Coronary artery (tissue), 2 donors: ENCODE results near the gene MAGI2.

Experiments used
- DNase-seq: peaks from one replicate; pipeline ENCODE4 v3.0.0-alpha.2; 2017; ENCODE audit warnings: low spot score
- H3K27ac ChIP-seq, 2 donors: fragments of 200-600 bp; sonication (generic); one replicate each; pipeline ENCODE4 v1.5.1; 2016 to 2019
- H3K4me3 ChIP-seq: fragments of 200-600 bp; sonication (generic); 2 replicates; pipeline ENCODE4 v1.5.1; 2016; ENCODE audit warnings: mild to moderate bottlenecking, moderate library complexity
- TF ChIP-seq, protein P1 (sequence below): fragments of 200-600 bp; sonication (generic); IDR thresholded peaks from one replicate; pipeline ENCODE4 v1.5.1; 2019; ENCODE audit warnings: antibody characterized with exemption

The MAGI2 gene

DNA sequence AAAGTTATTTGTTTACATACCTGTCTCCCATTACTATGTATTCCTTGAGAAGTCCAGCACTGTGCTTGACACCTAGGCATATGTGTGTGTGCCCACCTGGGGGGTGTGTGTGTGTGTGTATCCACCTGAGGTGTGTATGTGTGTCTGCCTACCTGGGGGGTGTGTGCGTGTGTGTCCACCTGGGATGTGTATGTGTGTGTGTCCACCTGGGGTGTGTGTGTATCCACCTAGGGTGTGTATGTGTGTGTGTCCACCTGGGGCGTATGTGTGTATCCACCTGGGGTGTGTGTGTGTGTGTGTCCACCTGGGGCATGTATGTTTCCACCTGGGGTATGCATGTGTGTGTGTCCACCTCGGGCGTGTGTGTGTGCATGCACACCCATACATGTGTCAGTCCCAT, 1051.4 kb downstream of the MAGI2 start:
- DNase-seq, result no peak
- no peak overlapping the region for H3K27ac ChIP-seq
- TF ChIP-seq, protein P1, sequence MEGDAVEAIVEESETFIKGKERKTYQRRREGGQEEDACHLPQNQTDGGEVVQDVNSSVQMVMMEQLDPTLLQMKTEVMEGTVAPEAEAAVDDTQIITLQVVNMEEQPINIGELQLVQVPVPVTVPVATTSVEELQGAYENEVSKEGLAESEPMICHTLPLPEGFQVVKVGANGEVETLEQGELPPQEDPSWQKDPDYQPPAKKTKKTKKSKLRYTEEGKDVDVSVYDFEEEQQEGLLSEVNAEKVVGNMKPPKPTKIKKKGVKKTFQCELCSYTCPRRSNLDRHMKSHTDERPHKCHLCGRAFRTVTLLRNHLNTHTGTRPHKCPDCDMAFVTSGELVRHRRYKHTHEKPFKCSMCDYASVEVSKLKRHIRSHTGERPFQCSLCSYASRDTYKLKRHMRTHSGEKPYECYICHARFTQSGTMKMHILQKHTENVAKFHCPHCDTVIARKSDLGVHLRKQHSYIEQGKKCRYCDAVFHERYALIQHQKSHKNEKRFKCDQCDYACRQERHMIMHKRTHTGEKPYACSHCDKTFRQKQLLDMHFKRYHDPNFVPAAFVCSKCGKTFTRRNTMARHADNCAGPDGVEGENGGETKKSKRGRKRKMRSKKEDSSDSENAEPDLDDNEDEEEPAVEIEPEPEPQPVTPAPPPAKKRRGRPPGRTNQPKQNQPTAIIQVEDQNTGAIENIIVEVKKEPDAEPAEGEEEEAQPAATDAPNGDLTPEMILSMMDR, result no peak
- H3K4me3 ChIP-seq, result no peak overlapping the region

DNA sequence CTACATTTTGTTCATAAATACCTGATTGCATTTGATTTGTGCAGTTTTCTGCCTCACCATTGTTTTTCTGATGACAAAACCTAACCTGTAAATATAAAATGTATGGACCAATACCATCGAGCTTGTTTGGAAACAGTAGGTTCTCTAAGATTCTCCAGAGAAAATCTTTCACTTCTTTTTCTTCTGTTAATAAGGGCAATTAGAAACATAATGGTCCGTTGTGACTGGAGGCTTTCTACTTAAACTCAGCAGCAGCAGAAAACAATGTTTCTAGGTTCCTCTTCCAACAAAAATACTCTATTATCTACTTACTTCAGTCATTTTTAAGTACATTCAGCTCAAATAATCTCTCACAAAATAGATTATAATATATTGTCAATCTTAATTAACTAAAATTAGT, 1053.4 kb downstream of the MAGI2 start:
- H3K4me3 ChIP-seq, result no peak overlapping the region
- no peak overlapping the region for H3K27ac ChIP-seq
- DNase-seq, result no peak
- TF ChIP-seq, protein P1, result no peak

DNA sequence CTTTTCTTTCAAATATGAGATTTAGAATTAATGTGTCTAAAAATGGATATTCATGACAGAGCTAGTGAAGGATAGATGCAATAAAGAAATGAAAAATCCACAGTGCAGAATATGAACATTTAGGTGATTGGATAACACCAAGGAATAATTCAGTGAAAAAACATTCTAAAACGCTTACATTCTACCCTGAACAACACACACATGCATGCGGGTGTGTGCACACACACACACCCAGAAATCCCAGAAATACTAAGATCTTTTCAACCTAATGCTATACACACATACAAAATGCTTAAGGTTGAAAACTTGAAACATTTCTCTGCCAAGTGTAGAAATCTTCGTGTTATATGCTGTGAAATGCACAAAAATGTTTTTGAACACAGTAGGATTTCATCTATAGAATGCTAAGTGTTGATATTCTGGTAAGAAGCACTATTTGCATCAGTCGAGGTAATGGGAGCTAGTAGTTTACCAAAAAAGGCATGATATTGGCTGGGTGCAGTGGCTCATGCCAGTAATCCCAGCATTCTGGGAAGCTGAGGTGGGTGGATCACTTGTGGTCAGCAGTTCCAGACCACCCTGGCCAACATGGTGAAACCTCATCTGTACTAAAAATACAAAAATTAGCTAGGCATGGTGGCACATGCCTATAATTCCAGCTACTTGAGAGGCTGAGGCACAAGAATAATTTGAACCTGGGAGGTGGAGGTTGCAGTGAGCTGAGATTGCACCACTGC, 1054.3 kb downstream of the MAGI2 start:
- no peak for DNase-seq
- Histone ChIP-seq H3K27ac (no peak overlapping the region), H3K4me3 (no peak overlapping the region)
- TF ChIP-seq, protein P1, result no peak

DNA sequence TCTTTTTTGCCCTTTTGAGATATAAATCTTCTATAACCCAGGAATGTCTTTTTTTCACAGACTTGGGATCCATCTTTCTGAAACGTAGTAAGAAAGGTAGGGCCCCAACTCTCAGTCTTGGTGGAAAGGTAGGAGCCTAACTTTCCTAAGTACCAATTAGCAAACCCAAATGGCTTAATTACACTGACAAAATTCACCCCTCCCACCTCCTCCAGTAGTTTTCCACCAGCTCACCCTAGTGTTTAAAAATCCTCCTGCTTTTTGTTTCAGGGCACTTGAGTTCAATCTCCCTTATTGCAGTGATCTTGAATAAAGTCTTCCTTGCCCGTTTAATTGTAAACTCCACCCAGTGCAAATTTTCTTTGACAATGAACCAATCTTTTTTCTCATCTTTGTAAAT, 1054.9 kb downstream of the MAGI2 start:
- no peak for DNase-seq
- TF ChIP-seq, protein P1, result no peak
- H3K27ac ChIP-seq, result no peak overlapping the region

DNA sequence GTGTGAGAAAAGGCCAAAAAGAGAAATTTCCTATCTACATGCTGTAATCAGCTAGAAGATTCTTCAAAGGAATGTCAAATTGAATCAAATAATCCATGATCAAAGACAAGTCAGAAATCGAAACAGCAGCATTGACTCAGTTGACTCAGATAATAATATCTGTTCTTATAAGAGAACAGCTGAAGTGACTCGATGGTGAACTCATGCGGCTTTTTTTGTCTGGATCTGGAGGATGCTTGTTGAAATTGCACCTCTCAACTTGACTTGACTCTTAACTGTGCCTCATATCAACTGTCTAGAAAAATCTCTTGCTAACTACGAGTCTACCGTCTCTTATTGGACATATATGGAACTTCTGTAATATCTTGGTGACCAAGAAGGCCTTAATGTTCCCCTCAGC, 1055.4 kb downstream of the MAGI2 start:
- H3K4me3 ChIP-seq, result no peak overlapping the region
- no peak for DNase-seq
- no peak overlapping the region for H3K27ac ChIP-seq
- TF ChIP-seq, protein P1, result no peak

More for the DNA sequence above, 1054.9 kb downstream of the MAGI2 start:
- H3K4me3 ChIP-seq, result no peak overlapping the region

DNA sequence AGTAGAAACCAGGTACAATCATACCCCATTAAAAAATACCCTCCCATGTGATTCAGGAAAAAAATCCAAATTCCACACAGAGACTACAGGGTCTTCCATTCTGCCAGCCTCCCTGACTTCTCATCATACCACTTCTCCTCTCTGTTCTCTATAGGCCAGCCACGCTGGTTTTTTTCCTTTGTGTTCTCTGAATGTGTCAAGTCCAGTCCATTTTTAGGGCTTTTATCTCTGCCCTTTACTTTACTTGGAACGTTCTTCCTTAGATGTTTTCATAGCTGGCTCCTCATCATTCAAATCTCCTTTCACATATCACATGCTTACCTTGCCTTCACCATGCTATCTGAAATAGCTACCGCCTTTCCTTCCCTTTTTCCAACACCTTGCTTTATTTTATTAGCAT, 1057.3 kb downstream of the MAGI2 start:
- Histone ChIP-seq H3K27ac (no peak overlapping the region), H3K4me3 (no peak overlapping the region)
- TF ChIP-seq, protein P1, result no peak
- no peak for DNase-seq

DNA sequence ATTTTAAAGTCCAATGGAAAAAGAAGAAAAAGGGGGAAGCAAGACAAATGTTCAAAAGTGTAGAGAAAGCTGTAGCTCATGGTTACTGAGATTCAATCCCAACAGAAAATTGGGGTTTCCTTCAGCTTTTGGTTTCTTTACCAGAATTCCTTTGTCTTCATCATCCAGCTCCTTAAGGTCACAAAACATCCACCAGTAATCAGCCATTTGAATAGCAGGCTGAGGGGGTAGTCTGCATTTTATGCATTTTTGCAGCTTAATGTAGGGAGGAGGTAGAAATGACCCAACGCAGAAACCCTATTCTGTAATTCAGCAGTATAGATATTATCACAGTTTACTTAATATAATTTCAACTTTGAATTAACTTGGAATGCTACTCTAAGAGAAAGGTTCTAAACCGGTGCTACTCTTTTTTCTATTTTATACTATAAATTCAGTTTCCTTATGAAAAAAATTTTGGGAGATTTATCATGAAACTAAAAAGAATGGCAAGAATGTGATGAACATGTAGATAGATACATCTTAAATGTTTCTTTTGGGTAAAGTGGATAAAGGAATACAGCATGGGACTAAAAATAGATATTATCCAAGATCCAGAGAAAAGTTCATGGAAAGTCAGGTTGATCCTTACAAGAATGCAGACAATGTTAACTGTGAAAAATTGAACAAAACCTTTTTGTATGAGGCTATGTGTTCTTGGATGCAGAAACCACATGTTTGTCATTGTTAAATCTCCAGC, 1058.0 kb downstream of the MAGI2 start:
- no peak for DNase-seq
- TF ChIP-seq, protein P1, result no peak
- Histone ChIP-seq H3K27ac (no peak overlapping the region), H3K4me3 (no peak overlapping the region)
